Glutamatergic neuron (in vitro differentiated cells): ENCODE data around the gene ZYX. TPM values are rescaled to one million over a fixed set of nuclear protein-coding genes. Genes with fewer than 3 reads are reported as not detected.
"Not testable (repeated sequence)": the region's sequence is repeated elsewhere in the genome, so short reads cannot be mapped to it uniquely, and the experiment has no call there.

Source experiments
- DNase-seq: peaks from one replicate; pipeline ENCODE4 v3.0.0; 2022
- H3K27ac Mint-ChIP-seq: one replicate; pipeline ENCODE4 v1.8.0; 2020; ENCODE audit warnings: mild to moderate bottlenecking, mixed read lengths, inconsistent platforms; ENCODE audit not compliant: unreplicated experiment
- H3K27me3 Mint-ChIP-seq: one replicate; pipeline ENCODE4 v1.8.0; 2020; ENCODE audit warnings: mild to moderate bottlenecking, moderate library complexity, mixed read lengths, inconsistent platforms; ENCODE audit not compliant: unreplicated experiment
- H3K36me3 Mint-ChIP-seq: one replicate; pipeline ENCODE4 v1.8.0; 2020; ENCODE audit warnings: mild to moderate bottlenecking, mixed read lengths, inconsistent platforms; ENCODE audit not compliant: unreplicated experiment
- H3K4me1 Mint-ChIP-seq: one replicate; pipeline ENCODE4 v1.8.0; 2020; ENCODE audit warnings: mild to moderate bottlenecking, low read depth, mixed read lengths, inconsistent platforms; ENCODE audit not compliant: unreplicated experiment
- H3K4me3 Mint-ChIP-seq: one replicate; pipeline ENCODE4 v1.8.0; 2020; ENCODE audit warnings: mild to moderate bottlenecking, mixed read lengths, inconsistent platforms; ENCODE audit not compliant: unreplicated experiment
- H3K9me3 Mint-ChIP-seq: one replicate; pipeline ENCODE4 v1.8.0; 2020; ENCODE audit warnings: mild to moderate bottlenecking, moderate library complexity, mixed read lengths, inconsistent platforms; ENCODE audit not compliant: unreplicated experiment
- CTCF ChIP-seq: fragments of 200-600 bp; sonication (generic); IDR thresholded peaks from one replicate; pipeline ENCODE4 v1.5.0; 2021; ENCODE audit not compliant: partially characterized antibody, unreplicated experiment
- total RNA-seq: library from RNA; stranded (reverse); fragmentation: NEBNext Ultra II Directional; extraction: Animal tissue kit (Norgen Biotek cat#: 25700); gene quantifications from one replicate; pipeline ENCODE4 v1.2.1, GENCODE V29; 2021; ENCODE audit not compliant: unreplicated experiment

The ZYX gene
- total RNA-seq, 1 donor from 2014 or later, result 163 TPM

GRCh38 chr7:143411976-143412708 is 31.0 kb downstream of the ZYX start:
- H3K36me3 Mint-ChIP-seq, result no peaks in the 10 kb centered on the region
- H3K9me3 Mint-ChIP-seq, result peaks cover 3% of the 10 kb centered on the region
- peaks cover 34% of the 10 kb centered on the region for H3K4me1 Mint-ChIP-seq
- H3K27me3 Mint-ChIP-seq, result peaks cover 5% of the 10 kb centered on the region
- TF ChIP-seq CTCF, result peak; percentile 31
- H3K4me3 Mint-ChIP-seq, result peak overlapping the region; percentile 6
- DNase-seq, result no peak
- H3K27ac Mint-ChIP-seq, result no peak overlapping the region

- H3K27ac Mint-ChIP-seq, result no peak overlapping the region
- no peak for DNase-seq
- H3K4me1 Mint-ChIP-seq, result peaks cover 31% of the 10 kb centered on the region
- H3K36me3 Mint-ChIP-seq, result no peaks in the 10 kb centered on the region
- peaks cover 3% of the 10 kb centered on the region for H3K27me3 Mint-ChIP-seq
- no peak overlapping the region for H3K4me3 Mint-ChIP-seq
- H3K9me3 Mint-ChIP-seq, result peaks cover 3% of the 10 kb centered on the region
- TF ChIP-seq CTCF, result no peak
Observed at GRCh38 chr7:143413123-143413522, 32.0 kb downstream of the ZYX start.

- DNase-seq, H3K4me3 Mint-ChIP-seq, H3K9me3 Mint-ChIP-seq, H3K27ac Mint-ChIP-seq, H3K36me3 Mint-ChIP-seq, H3K27me3 Mint-ChIP-seq: not testable (repeated sequence)
- peaks cover 26% of the 10 kb centered on the region for H3K4me1 Mint-ChIP-seq
Observed at GRCh38 chr7:143415209-143415608, 34.1 kb downstream of the ZYX start.

- Mint-ChIP-seq H3K9me3 (peaks cover 3% of the 10 kb centered on the region), H3K4me1 (peaks cover 21% of the 10 kb centered on the region), H3K36me3 (no peaks in the 10 kb centered on the region), H3K27me3 (no peaks in the 10 kb centered on the region), H3K27ac (no peak overlapping the region), H3K4me3 (no peak overlapping the region)
- no peak for TF ChIP-seq CTCF
- DNase-seq, result no peak
Observed at GRCh38 chr7:143415742-143416397, 34.7 kb downstream of the ZYX start.

- Mint-ChIP-seq H3K27ac (no peak overlapping the region), H3K4me3 (no peak overlapping the region), H3K36me3 (no peaks in the 10 kb centered on the region), H3K27me3 (no peaks in the 10 kb centered on the region), H3K4me1 (peaks cover 14% of the 10 kb centered on the region), H3K9me3 (peaks cover 3% of the 10 kb centered on the region)
- TF ChIP-seq CTCF, result peak; percentile 89
- no peak for DNase-seq
Observed at GRCh38 chr7:143416565-143417149, 35.5 kb downstream of the ZYX start.
